ES-I3 (cell line): ENCODE data around the gene VPS29.
"Not testable (repeated sequence)": the region's sequence is repeated elsewhere in the genome, so short reads cannot be mapped to it uniquely, and the experiment has no call there.

Experiments used
- H3K36me3 ChIP-seq: 2 replicates; pipeline ENCODE4 v1.6.1; 2013; ENCODE audit warnings: mild to moderate bottlenecking, low read length, control low read depth, moderate library complexity; ENCODE audit not compliant: insufficient read depth
- H3K4me1 ChIP-seq: 2 replicates; pipeline ENCODE4 v1.6.1; 2013; ENCODE audit warnings: mild to moderate bottlenecking, control low read depth, low read length; ENCODE audit not compliant: insufficient read depth
- H3K9ac ChIP-seq: 2 replicates; pipeline ENCODE4 v1.6.1; 2013; ENCODE audit warnings: low read depth, mild to moderate bottlenecking, low read length, moderate library complexity
- H3K9me3 ChIP-seq: 2 replicates; pipeline ENCODE4 v1.6.1; 2013; ENCODE audit warnings: mild to moderate bottlenecking, low read length, moderate library complexity; ENCODE audit not compliant: control insufficient read depth, insufficient read depth

The VPS29 gene

GRCh38 chr12:110536834-110537604 is 35.1 kb upstream of the VPS29 start:
- H3K36me3 ChIP-seq = peaks cover 14% of the 10 kb centered on the region; the same call in 1 of the 2 replicates

GRCh38 chr12:110534811-110535210 is 32.9 kb upstream of the VPS29 start:
- H3K4me1 ChIP-seq = peaks cover 6% of the 10 kb centered on the region; the same call in 1 of the 2 replicates
- H3K9ac ChIP-seq = no peak overlapping the region
- H3K9me3 ChIP-seq = no peaks in the 10 kb centered on the region
- peaks cover 14% of the 10 kb centered on the region; the same call in 1 of the 2 replicates for H3K36me3 ChIP-seq

More at GRCh38 chr12:110536834-110537604, 35.1 kb upstream of the VPS29 start:
- H3K9me3 ChIP-seq = no peaks in the 10 kb centered on the region
- no peak overlapping the region for H3K9ac ChIP-seq
- peaks cover 6% of the 10 kb centered on the region; the same call in 1 of the 2 replicates for H3K4me1 ChIP-seq

GRCh38 chr12:110533607-110534006 is 31.7 kb upstream of the VPS29 start:
- Histone ChIP-seq H3K4me1 (0 out of 2 replicates have a peak, but pooled peaks cover 3% of the 10 kb centered on the region), H3K36me3 (peaks cover 8% of the 10 kb centered on the region; the same call in 1 of the 2 replicates), H3K9me3 (no peaks in the 10 kb centered on the region), H3K9ac (no peak overlapping the region)

GRCh38 chr12:110532644-110533043 is 30.7 kb upstream of the VPS29 start:
- Histone ChIP-seq H3K4me1 (0 out of 2 replicates have a peak, but pooled peaks cover 3% of the 10 kb centered on the region), H3K9ac (no peak overlapping the region), H3K36me3 (peaks cover 4% of the 10 kb centered on the region; the same call in 1 of the 2 replicates), H3K9me3 (no peaks in the 10 kb centered on the region)

GRCh38 chr12:110531741-110532333 is 29.9 kb upstream of the VPS29 start:
- Histone ChIP-seq H3K36me3 (peaks cover 3% of the 10 kb centered on the region; the same call in 1 of the 2 replicates), H3K4me1 (0 out of 2 replicates have a peak, but pooled peaks cover 3% of the 10 kb centered on the region), H3K9ac (no peak overlapping the region), H3K9me3 (no peaks in the 10 kb centered on the region)

GRCh38 chr12:110530511-110530910 is 28.6 kb upstream of the VPS29 start:
- H3K4me1 ChIP-seq = 0 out of 2 replicates have a peak, but pooled peaks cover 3% of the 10 kb centered on the region
- no peak overlapping the region for H3K9ac ChIP-seq
- H3K9me3 ChIP-seq = no peaks in the 10 kb centered on the region
- no peaks in the 10 kb centered on the region for H3K36me3 ChIP-seq

GRCh38 chr12:110528277-110528839 is 26.4 kb upstream of the VPS29 start:
- H3K36me3 ChIP-seq = no peaks in the 10 kb centered on the region
- H3K9me3 ChIP-seq = no peaks in the 10 kb centered on the region
- no peaks in the 10 kb centered on the region for H3K4me1 ChIP-seq
- H3K9ac ChIP-seq = no peak overlapping the region

GRCh38 chr12:110520876-110521712 is 19.2 kb upstream of the VPS29 start:
- H3K9ac ChIP-seq, H3K36me3 ChIP-seq, H3K4me1 ChIP-seq, H3K9me3 ChIP-seq: not testable (repeated sequence)

GRCh38 chr12:110518014-110518413 is 16.1 kb upstream of the VPS29 start:
- H3K36me3 ChIP-seq, H3K9ac ChIP-seq, H3K9me3 ChIP-seq, H3K4me1 ChIP-seq: not testable (repeated sequence)

GRCh38 chr12:110516995-110517394 is 15.1 kb upstream of the VPS29 start:
- no peak overlapping the region for H3K9ac ChIP-seq
- no peaks in the 10 kb centered on the region for H3K4me1 ChIP-seq
- no peaks in the 10 kb centered on the region for H3K36me3 ChIP-seq
- no peaks in the 10 kb centered on the region for H3K9me3 ChIP-seq

GRCh38 chr12:110514363-110514762 is 12.5 kb upstream of the VPS29 start:
- Histone ChIP-seq H3K4me1 (no peaks in the 10 kb centered on the region), H3K36me3 (no peaks in the 10 kb centered on the region), H3K9ac (no peak overlapping the region), H3K9me3 (no peaks in the 10 kb centered on the region)

- Histone ChIP-seq H3K9ac (no peak overlapping the region), H3K36me3 (no peaks in the 10 kb centered on the region), H3K4me1 (no peaks in the 10 kb centered on the region), H3K9me3 (no peaks in the 10 kb centered on the region)
Observed at GRCh38 chr12:110513842-110514241, 11.9 kb upstream of the VPS29 start.

GRCh38 chr12:110508071-110508586 is 6.2 kb upstream of the VPS29 start:
- Histone ChIP-seq H3K9me3 (no peaks in the 10 kb centered on the region), H3K36me3 (no peaks in the 10 kb centered on the region), H3K9ac (no peak overlapping the region), H3K4me1 (no peaks in the 10 kb centered on the region)

GRCh38 chr12:110505332-110505731 is 3.4 kb upstream of the VPS29 start:
- Histone ChIP-seq H3K4me1 (no peaks in the 10 kb centered on the region; the same call in 1 of the 2 replicates), H3K9ac (no peak overlapping the region), H3K9me3 (peaks cover 3% of the 10 kb centered on the region; the same call in 1 of the 2 replicates), H3K36me3 (no peaks in the 10 kb centered on the region)
